AG04450 (cell line): ENCODE data around the gene ABHD11. TPM values are rescaled to one million over a fixed set of nuclear protein-coding genes. Genes with fewer than 3 reads are reported as not detected.

Experiments
- CTCF ChIA-PET: fragments of 300-600, 350-600 bp; formaldehyde crosslinking; extraction: SDS; loops from one replicate; lab custom pipeline; 2022; ENCODE audit warnings: antibody characterized with exemption, inconsistent platforms; lab: Charles Lee
- POLR2A ChIA-PET: fragments of 350-600 bp; formaldehyde crosslinking; extraction: SDS; loops from one replicate; lab custom pipeline; 2021; ENCODE audit warnings: antibody characterized with exemption, inconsistent platforms; lab: Yijun Ruan, JAX
- DNase-seq: peaks from one replicate; pipeline ENCODE4 v3.0.0-alpha.2; 2011; ENCODE audit warnings: low read depth, low spot score
- H3K27ac ChIP-seq: one replicate; pipeline ENCODE4 v1.5.1; 2012; ENCODE audit warnings: low read depth, low read length, control low read depth
- H3K27me3 ChIP-seq: one replicate; pipeline ENCODE4 v1.6.0; 2012; ENCODE audit warnings: low read length; ENCODE audit not compliant: control insufficient read depth, insufficient read depth
- H3K4me3 ChIP-seq: 2 replicates; pipeline ENCODE4 v1.5.1; 2011; ENCODE audit warnings: mild to moderate bottlenecking, low read depth, low read length, control low read depth
- H3K9me3 ChIP-seq: 2 replicates; pipeline ENCODE4 v1.5.1; 2012; ENCODE audit warnings: low read length; ENCODE audit not compliant: control insufficient read depth, insufficient read depth
- polyA plus RNA-seq: library from polyadenylated mRNA; depleted of rRNA; stranded (reverse); fragments of >200 nt; gene quantifications from 2 replicates; pipeline ENCODE4 v1.2.3, GENCODE V29; 2011
- TF ChIP-seq, protein P1 (sequence below): IDR thresholded peaks from 2 replicates; pipeline ENCODE4 v1.5.1; 2011; ENCODE audit warnings: low read depth, low read length, control low read depth, inconsistent platforms

Gene ABHD11
- polyA plus RNA-seq, 1 experiment = 5.1 TPM

- POLR2A ChIA-PET = no interaction called here
- DNase-seq = no peak
- Histone ChIP-seq H3K27ac (no peak overlapping the region), H3K27me3 (no peaks in the 10 kb centered on the region), H3K4me3 (no peak overlapping the region), H3K9me3 (no peaks in the 10 kb centered on the region; the same call in 1 of the 2 replicates)
- CTCF ChIA-PET = interaction anchor here (0.8 to 4.7 kb wide), 5 partner anchors 9 to 248 kb away, joined by 3 to 24 read pairs (median 6); no protein-coding TSS in a partner anchor
- TF ChIP-seq, protein P1, sequence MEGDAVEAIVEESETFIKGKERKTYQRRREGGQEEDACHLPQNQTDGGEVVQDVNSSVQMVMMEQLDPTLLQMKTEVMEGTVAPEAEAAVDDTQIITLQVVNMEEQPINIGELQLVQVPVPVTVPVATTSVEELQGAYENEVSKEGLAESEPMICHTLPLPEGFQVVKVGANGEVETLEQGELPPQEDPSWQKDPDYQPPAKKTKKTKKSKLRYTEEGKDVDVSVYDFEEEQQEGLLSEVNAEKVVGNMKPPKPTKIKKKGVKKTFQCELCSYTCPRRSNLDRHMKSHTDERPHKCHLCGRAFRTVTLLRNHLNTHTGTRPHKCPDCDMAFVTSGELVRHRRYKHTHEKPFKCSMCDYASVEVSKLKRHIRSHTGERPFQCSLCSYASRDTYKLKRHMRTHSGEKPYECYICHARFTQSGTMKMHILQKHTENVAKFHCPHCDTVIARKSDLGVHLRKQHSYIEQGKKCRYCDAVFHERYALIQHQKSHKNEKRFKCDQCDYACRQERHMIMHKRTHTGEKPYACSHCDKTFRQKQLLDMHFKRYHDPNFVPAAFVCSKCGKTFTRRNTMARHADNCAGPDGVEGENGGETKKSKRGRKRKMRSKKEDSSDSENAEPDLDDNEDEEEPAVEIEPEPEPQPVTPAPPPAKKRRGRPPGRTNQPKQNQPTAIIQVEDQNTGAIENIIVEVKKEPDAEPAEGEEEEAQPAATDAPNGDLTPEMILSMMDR = peak; percentile 76
Observed at GRCh38 chr7:73734619-73735527, 3.7 kb downstream of the ABHD11 start.

- TF ChIP-seq, protein P1 = no peak
Observed at GRCh38 chr7:73732397-73732796, 6.2 kb downstream of the ABHD11 start.

GRCh38 chr7:73730485-73730884 lies 8.1 kb downstream of the ABHD11 start:
- ChIA-PET CTCF (interaction anchor here (0.8 to 2.6 kb wide), 2 partner anchors 123 to 124 kb away, joined by 3 to 22 read pairs; no protein-coding TSS in a partner anchor), POLR2A (interaction anchor here (0.7 kb wide), 1 partner anchor 121 kb away, joined by 5 read pairs; no protein-coding TSS in a partner anchor)
- H3K9me3 ChIP-seq = no peaks in the 10 kb centered on the region
- no peak overlapping the region for H3K27ac ChIP-seq
- no peak for DNase-seq
- TF ChIP-seq, protein P1 = no peak
- H3K27me3 ChIP-seq = peaks cover 2% of the 10 kb centered on the region
- H3K4me3 ChIP-seq = no peak overlapping the region

More at GRCh38 chr7:73732397-73732796, 6.2 kb downstream of the ABHD11 start:
- no peak overlapping the region for H3K27ac ChIP-seq
- CTCF ChIA-PET = interaction anchor here (0.9 to 4.7 kb wide), 2 partner anchors 123 to 125 kb away, joined by 5 to 24 read pairs; no protein-coding TSS in a partner anchor
- no peak for DNase-seq
- no peaks in the 10 kb centered on the region for H3K27me3 ChIP-seq
- H3K4me3 ChIP-seq = no peak overlapping the region
- POLR2A ChIA-PET = interaction anchor here (0.9 kb wide), 1 partner anchor 13 kb away, joined by 3 read pairs; the partner anchor contains the start of gene STX1A
- no peaks in the 10 kb centered on the region for H3K9me3 ChIP-seq

DNA sequence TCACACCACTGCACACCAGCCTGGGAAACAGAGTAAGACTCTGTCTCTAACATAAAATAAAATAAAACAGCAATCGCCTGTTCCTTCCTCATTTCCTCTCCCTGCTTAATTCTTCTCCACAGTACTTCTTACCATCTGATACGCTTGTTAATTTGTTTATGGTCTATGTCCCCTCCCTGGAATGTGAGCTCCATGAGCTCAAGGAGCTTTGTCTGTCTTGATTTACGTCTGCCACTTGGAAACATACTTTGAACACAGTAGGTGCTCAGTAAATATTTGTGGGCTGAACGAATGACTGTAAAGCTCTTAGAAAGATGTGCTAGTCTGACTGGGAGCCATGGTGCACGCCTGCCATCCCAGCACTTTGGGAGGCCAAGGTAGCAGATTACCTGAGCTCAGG lies 10.1 kb downstream of the ABHD11 start:
- ChIA-PET CTCF (interaction anchor here (1.0 to 2.6 kb wide), 3 partner anchors 48 to 122 kb away, joined by 3 to 22 read pairs (median 6); no protein-coding TSS in a partner anchor), POLR2A (interaction anchor here (0.7 to 0.8 kb wide), 3 partner anchors 9 to 16 kb away, joined by 4 to 5 read pairs (median 4); partner anchors contain the start of genes ABHD11 and STX1A)
- TF ChIP-seq, protein P1 = no peak
- Histone ChIP-seq H3K9me3 (no peaks in the 10 kb centered on the region), H3K27me3 (peaks cover 2% of the 10 kb centered on the region), H3K27ac (no peak overlapping the region), H3K4me3 (no peak overlapping the region)
- DNase-seq = no peak
